GM13976 (cell line): ENCODE measurements around the gene MICALL1.

Experiments
- DNase-seq: peaks from one replicate; pipeline ENCODE4 v3.0.0; 2012; ENCODE audit warnings: low spot score
- in situ Hi-C: fragments of 300-500 bp; cut with MboI; formaldehyde crosslinking; loops from one replicate; pipeline ENCODE4 v1.12.0; 2022; ENCODE audit warnings: low sequenced_read_pairs, mixed read lengths, inconsistent platforms; ENCODE audit not compliant: unreplicated experiment
- TF ChIP-seq, protein P1 (sequence below): IDR thresholded peaks from 2 replicates; pipeline ENCODE4 v1.5.1; 2012; ENCODE audit warnings: borderline replicate concordance, mild to moderate bottlenecking; ENCODE audit not compliant: insufficient read depth; ENCODE audit errors: extremely low read depth, missing control alignments, control extremely low read depth

The MICALL1 gene

GRCh38 chr22:37959231-37959825, 53.2 kb downstream of the MICALL1 start:
- TF ChIP-seq, protein P1, sequence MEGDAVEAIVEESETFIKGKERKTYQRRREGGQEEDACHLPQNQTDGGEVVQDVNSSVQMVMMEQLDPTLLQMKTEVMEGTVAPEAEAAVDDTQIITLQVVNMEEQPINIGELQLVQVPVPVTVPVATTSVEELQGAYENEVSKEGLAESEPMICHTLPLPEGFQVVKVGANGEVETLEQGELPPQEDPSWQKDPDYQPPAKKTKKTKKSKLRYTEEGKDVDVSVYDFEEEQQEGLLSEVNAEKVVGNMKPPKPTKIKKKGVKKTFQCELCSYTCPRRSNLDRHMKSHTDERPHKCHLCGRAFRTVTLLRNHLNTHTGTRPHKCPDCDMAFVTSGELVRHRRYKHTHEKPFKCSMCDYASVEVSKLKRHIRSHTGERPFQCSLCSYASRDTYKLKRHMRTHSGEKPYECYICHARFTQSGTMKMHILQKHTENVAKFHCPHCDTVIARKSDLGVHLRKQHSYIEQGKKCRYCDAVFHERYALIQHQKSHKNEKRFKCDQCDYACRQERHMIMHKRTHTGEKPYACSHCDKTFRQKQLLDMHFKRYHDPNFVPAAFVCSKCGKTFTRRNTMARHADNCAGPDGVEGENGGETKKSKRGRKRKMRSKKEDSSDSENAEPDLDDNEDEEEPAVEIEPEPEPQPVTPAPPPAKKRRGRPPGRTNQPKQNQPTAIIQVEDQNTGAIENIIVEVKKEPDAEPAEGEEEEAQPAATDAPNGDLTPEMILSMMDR: no peak
- in situ Hi-C loops: no loop called here
- no peak for DNase-seq

DNA sequence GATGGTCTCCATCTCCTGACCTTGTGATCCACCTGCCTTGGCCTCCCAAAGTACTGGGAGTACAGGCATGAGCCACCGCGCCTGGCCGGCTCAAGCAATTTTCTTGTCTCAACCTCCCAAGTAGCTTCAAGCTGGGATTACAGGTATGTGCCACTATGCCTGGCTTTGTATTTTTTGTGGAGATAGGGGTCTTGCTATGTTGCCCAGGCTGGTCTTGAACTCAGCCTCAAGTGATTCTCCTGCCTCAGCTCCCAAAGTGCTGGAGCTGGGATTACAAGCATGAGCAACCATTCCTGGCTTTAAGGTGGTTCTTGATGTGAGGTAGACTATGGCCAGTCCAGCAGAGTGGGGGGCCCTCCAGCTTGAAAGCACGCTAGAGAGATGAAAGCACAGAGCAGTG, 55.0 kb downstream of the MICALL1 start:
- TF ChIP-seq, protein P1: no peak
- in situ Hi-C loops: loop anchor here (10.0 kb wide), 2 partner anchors 64 to 146 kb away; no protein-coding TSS in a partner anchor
- DNase-seq: no peak

GRCh38 chr22:37965940-37966664, 60.0 kb downstream of the MICALL1 start:
- TF ChIP-seq, protein P1: no peak
- in situ Hi-C loops: loop anchor here (10.0 kb wide), 2 partner anchors 59 to 151 kb away; no protein-coding TSS in a partner anchor
- DNase-seq: no peak

DNA sequence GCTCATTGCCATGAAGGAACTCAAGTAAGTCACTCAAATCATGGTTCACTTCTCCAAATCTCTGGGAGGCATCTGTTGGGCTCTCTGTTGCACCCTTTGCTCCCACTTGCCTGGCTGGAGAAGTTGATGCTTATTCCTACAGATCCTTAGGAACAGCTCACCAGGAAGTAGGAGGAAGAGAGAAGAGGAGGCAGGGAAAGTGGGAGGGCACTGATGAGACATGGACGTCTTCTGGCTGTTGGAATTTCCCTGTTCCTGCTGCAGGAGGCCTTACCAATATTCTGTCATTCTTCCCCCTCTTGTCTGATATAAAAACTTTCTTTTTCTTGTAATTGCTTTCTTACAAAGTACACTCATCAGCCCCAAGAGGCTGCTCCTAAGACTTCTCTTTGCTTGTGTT, 61.0 kb downstream of the MICALL1 start:
- no peak for DNase-seq
- TF ChIP-seq, protein P1: no peak
- in situ Hi-C loops: loop anchor here (10.0 kb wide), 2 partner anchors 58 to 152 kb away; no protein-coding TSS in a partner anchor

GRCh38 chr22:37967637-37968451, 61.7 kb downstream of the MICALL1 start:
- TF ChIP-seq, protein P1: no peak
- DNase-seq: no peak
- in situ Hi-C loops: loop anchor here (10.0 kb wide), 2 partner anchors 57 to 153 kb away; no protein-coding TSS in a partner anchor

- TF ChIP-seq, protein P1: no peak
- in situ Hi-C loops: loop anchor here (10.0 kb wide), 2 partner anchors 56 to 154 kb away; no protein-coding TSS in a partner anchor
- no peak for DNase-seq
Measured at GRCh38 chr22:37968452-37969251, 62.6 kb downstream of the MICALL1 start.
